Gastrocnemius medialis (tissue), 4 donors: Measurements from ENCODE around the gene PGA5.

ENCODE experiments used
- CTCF ChIP-seq, 5 experiments: fragments of 450-650 bp in 3 of 5; fragments of 200-600 bp in 2 of 5; sonication (generic) in 2 of 5; IDR thresholded peaks in 4 of 5; conservative IDR thresholded peaks in 1 of 5; 1 replicate in 4 of 5; 2 replicates in 1 of 5; pipeline ENCODE4 v1.5.1; 2016 to 2019; ENCODE audit warnings: antibody characterized with exemption in 5 of 5, mild to moderate bottlenecking in 3 of 5, moderate library complexity in 3 of 5
- POLR2A ChIP-seq, 2 donors: fragments of 450-650 bp; IDR thresholded peaks; one replicate each; pipeline ENCODE4 v1.6.1; 2017; ENCODE audit warnings: antibody characterized with exemption in 2 of 2, mild to moderate bottlenecking in 2 of 2, moderate library complexity in 2 of 2

DNA sequence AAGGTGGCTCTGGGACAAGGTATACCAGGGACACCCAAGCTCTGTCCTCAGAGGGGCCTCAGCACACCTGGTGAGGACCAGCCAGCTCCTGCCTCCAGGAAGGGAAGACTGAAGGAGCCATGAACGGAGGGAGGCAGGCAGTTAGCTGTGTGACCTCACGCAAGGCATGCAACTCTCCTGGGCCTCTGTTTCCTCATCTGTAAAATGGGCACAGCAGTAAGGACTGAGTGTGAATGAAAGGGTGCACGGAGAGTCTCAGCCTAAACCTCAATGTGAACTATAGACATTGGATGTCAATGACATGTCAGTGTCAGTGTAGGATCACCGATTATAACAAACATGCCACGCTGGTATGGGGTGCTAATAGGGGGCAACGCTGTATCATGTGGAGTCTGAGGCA is 18.4 kb downstream of the PGA5 start:
- TF ChIP-seq CTCF (IDR thresholded peaks at IDR 0.05 in 4 of 5, conservative IDR thresholded peaks at IDR 0.05 in 1 of 5): no peak
- no peak for TF ChIP-seq POLR2A (IDR thresholded peaks at IDR 0.05)
